Globus pallidus (tissue), 1 donor: Measurements from ENCODE around the gene QRICH1.
"Not testable (repeated sequence)": the region's sequence is repeated elsewhere in the genome, so short reads cannot be mapped to it uniquely, and the experiment has no call there.

Experiments
- DNase-seq: peaks from one replicate; pipeline ENCODE4 v3.0.0-alpha.2; 2015; ENCODE audit warnings: low spot score

The QRICH1 gene

DNA sequence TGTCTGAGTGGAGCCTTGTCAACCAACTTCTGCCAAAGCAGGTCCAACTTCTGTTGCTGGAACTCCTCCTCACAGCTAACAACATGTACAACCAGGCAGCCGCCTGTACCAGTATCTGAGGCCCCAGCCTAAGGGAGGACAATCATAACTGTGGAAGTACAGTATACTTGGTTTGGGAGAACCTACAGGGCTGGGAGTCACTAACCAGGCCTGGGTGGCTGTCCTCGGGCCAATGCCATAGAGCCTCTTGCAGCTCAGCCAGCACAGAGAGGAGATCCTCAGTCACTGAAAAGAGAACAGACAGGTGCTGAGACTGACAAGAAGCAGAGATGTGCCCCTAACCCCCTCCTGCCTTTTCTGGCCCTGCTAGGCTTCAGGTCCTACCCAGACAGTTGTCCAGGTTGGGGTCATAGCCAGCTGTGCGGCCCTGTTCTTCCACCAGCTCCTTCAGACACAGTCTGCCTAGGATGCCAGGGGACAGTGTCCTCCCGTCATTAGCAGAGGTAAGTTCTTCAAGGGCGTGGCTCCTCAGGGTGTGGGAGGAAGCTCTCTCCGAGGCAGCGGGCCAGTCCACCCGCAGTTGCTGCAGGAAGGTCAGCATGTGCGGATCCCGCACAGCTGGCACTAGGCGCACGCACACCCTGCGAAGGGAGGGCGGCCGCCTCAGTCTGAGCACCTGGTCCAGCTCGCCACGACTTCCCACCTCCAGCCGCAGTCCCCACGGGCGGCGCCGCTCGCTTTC, 76.5 kb downstream of the QRICH1 start:
- DNase-seq, result no peak

DNA sequence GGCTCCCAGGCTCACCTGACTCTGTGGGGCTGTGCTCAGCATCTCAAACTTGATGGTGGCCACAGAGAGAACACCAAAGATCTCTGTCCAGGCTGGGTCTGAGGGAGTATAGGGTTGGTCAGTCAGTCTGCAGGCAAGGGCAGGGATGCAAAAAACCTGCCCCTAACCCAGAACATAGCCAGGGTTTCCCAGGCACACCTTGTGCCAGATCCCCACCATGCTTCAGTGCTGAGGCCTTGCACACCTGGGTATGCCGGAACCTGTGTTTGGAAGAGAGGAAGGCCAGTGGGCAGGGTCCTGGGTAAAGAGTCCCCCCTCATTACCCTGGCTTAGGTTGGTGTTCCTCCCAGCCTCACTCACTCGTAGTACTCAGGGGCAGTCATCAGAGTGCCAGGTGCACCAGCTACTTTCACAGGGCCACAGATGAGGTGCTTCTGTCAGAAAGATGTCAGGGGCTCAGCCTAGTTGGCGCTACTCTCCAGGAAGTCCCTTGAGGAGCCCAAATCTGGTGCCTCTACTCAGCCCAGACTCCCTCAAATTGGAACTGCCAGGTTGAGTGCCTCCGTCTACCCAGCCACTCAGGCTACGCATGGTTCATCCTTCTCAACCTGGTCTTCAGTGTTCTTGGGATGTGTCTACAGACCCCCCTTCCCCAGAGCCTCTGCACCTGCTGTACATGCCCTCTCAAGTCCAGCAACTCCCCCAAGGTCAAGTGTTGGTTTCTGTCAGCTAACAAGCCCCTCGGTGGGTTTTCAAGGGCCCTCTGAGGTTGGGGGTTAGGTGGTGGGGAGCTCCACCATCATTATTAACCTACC, 77.2 kb downstream of the QRICH1 start:
- DNase-seq, result no peak

GRCh38 chr3:49015765-49016164, 78.1 kb downstream of the QRICH1 start:
- DNase-seq, result no peak

- DNase-seq, result no peak
Measured at GRCh38 chr3:49015072-49015471, 78.8 kb downstream of the QRICH1 start.

- no peak for DNase-seq
Measured at GRCh38 chr3:49013738-49014660, 79.9 kb downstream of the QRICH1 start.

GRCh38 chr3:49013113-49013737, 80.6 kb downstream of the QRICH1 start:
- no peak for DNase-seq

GRCh38 chr3:49012441-49013017, 81.3 kb downstream of the QRICH1 start:
- DNase-seq, result no peak

DNA sequence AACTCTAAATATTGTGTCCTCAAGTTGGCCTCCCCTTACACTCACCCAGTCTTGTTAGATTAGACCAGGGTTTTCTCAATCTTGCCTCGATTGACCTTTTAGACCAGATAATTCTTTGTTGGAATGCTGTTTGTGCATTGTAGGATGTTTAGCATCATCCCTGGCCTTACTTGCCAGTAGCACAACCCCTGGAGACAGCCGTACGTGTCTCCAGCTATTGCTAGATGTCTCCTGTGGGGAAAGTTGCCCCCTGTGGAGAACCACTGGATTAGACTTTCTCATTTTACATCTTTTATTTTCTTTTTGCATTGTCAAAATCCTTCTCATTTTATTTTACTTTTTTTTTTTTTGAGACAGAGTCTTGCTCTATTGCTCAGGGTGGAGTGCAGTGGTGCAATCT, 84.5 kb downstream of the QRICH1 start:
- no peak for DNase-seq

- not testable (repeated sequence) for DNase-seq
Measured at GRCh38 chr3:49008627-49009026, 85.2 kb downstream of the QRICH1 start.

GRCh38 chr3:49007771-49008528, 85.9 kb downstream of the QRICH1 start:
- DNase-seq, result peak; percentile 77

GRCh38 chr3:49007068-49007770, 86.7 kb downstream of the QRICH1 start, which contains the start of gene WDR6:
Gene WDR6, plus strand, starts transcription at chr3:49007391. Its CDS starts 41 bp downstream, at chr3:49007432.
- peak; percentile 90 for DNase-seq

GRCh38 chr3:49006408-49007067, 87.3 kb downstream of the QRICH1 start:
- peak; percentile 48 for DNase-seq

DNA sequence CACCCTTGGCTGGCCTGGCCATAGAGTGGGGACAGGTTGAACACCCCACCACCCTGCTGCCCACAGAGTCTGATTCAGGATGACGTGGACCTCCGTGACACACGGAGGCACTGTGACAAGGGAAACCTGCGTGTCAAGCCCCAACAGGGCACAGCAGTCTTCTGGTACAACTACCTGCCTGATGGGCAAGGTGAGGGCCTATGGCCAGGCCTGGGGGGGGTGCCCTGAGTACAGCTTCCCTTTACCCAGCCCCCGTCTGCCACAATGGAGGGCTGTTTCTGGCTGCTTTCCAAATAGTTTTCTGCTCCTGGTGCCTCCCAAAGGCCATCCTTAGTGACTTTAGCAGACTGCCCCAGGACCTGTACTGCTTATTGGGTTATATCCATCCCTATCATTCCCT, 87.9 kb downstream of the QRICH1 start:
- DNase-seq, result no peak

DNA sequence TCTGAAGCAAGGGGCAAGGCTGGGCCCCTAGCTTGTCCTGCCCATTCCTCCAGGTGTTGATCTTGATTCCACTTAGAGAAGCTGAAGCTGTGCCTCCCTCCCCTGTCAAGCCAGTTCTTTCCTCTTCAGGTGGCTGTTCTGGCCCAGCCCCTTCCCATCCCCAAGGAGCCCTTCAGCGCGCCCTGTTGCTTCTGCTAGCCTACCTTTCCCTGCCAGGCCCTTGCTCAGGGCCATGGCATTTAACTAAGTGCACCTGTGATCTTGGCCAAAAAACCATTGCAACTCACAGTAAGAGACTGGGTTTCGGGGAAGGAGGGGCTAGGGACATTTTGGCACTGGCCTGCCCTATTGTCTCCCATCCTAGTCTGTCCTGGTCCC, 88.6 kb downstream of the QRICH1 start:
- no peak for DNase-seq

- DNase-seq, result no peak
Measured at GRCh38 chr3:49004352-49005302, 89.2 kb downstream of the QRICH1 start.

DNA sequence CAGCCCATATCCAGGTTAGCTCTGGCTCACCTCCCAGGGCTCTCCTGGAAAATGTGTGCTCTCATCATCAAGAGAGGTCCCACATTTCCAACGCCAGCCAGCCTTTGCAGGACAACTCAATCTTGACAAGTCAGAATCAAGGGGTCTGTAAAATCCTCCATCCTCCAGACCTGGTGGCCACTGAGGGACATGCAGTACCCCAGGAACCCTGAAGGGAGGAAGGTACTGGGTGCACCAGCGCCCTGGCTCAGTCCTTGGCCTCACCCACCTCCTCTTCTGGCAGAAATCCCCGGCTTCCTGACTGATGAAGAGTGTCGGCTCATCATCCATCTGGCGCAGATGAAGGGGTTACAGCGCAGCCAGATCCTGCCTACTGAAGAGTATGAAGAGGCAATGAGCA, 92.7 kb downstream of the QRICH1 start:
- DNase-seq, result no peak

GRCh38 chr3:48999085-48999858, 94.6 kb downstream of the QRICH1 start:
- DNase-seq, result no peak
